ENCODE data around the gene LCNL1.
A peak's percentile ranks its signal among the peaks of the same experiment; 100 is the strongest.

The LCNL1 gene

DNA sequence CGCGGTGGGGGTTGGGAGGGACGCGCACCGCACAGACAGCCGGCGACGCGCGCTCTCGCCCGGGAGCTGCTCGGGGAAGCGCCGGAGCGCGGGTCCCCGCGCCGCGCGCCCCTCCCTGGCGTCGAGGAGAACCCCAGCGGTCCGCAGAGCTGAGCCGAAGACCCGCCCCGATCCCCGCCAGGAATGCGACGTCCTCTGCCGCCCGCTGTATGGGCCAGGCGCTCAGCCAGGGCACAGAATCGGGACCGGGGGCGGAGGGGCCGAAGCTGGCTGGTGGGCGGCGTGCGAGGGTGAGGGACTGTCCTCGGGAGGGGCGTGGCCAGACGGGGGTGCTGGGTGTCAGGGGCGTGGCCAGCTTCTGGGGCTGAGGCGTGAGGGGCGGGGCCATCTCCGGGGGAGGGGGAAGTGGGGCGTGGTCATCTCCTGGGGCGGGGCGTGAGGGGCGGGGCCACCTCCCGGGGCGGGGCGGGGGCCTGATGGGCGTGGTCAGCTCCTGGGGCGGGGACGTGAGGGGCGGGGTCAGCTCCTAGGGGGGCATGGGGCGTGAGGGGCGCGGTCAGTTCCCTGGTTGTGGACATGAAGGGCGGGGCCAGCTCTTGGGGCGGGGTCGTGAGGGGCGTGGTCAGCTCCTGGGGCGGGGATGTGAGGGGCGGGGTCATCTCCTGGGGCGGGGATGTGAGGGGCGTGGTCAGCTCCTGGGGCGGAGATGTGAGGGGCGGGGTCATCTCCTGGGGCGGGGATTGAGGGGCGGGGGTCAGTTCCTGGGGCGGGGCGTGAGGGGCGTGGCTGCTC lies 4.5 kb upstream of the LCNL1 start:
- Histone ChIP-seq H3K27me3 (ENCODE audit: insufficient read depth, low read depth, severe bottlenecking) (no peaks in the 10 kb centered on the region), H3K27ac (no peak overlapping the region), H3K9me3 (ENCODE audit: severe bottlenecking) (no peaks in the 10 kb centered on the region), H3K4me3 (ENCODE audit: low read depth, low read length) (no peak overlapping the region), H3K36me3 (no peaks in the 10 kb centered on the region)
- TF ChIP-seq CTCF (IDR thresholded peaks at IDR 0.05; ENCODE audit: low read depth, low read length) = no peak
- DNase-seq = no peak

- no peaks in the 10 kb centered on the region for H3K36me3 ChIP-seq
- no peak for DNase-seq
- no peak for TF ChIP-seq CTCF (IDR thresholded peaks at IDR 0.05; ENCODE audit: low read depth, low read length)
Measured at GRCh38 chr9:136978865-136979544, 3.8 kb upstream of the LCNL1 start.

DNA sequence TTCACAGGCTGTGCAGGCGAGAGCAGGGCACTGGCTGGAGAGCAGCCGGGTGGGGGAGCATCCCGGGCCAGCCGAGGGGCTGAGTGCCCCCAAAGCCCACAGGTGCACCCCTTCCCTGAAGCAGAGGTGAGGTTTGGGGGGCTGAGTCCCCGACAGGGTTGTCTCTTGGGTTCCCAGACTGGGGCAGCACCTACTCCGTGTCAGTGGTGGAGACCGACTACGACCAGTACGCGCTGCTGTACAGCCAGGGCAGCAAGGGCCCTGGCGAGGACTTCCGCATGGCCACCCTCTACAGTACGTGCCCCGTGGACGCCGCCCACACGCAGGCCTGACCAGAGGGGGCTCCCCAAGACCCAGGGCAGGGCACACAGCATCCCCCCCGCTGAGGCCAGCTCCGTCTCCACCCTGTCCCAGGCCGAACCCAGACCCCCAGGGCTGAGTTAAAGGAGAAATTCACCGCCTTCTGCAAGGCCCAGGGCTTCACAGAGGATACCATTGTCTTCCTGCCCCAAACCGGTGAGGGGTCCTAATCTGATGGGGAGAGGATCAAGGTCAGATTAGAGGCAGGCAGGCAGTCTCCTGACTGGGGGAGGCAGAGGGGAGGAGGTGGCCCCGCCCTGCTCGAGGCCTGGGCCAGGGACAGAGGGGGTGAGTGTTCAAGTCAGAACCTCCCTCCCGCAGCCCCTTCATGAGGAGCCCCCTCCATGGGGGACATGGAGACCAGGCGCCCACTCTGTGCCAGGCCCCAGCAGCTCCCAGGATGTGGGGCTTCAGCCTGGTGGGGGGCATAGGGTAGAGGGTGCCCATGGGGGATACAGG lies 2.8 kb upstream of the LCNL1 start:
- TF ChIP-seq CTCF (IDR thresholded peaks at IDR 0.05; ENCODE audit: low read depth, low read length) = no peak
- no peaks in the 10 kb centered on the region for H3K27me3 ChIP-seq (ENCODE audit: insufficient read depth, low read depth, severe bottlenecking)
- H3K27ac ChIP-seq = peak overlapping the region; percentile 42
- H3K36me3 ChIP-seq = no peaks in the 10 kb centered on the region
- no peaks in the 10 kb centered on the region for H3K9me3 ChIP-seq (ENCODE audit: severe bottlenecking)
- no peak for DNase-seq
- no peak overlapping the region for H3K4me3 ChIP-seq (ENCODE audit: low read depth, low read length)

More at GRCh38 chr9:136978865-136979544, 3.8 kb upstream of the LCNL1 start:
- Histone ChIP-seq H3K9me3 (ENCODE audit: severe bottlenecking) (no peaks in the 10 kb centered on the region), H3K27ac (no peak overlapping the region), H3K27me3 (ENCODE audit: insufficient read depth, low read depth, severe bottlenecking) (no peaks in the 10 kb centered on the region), H3K4me3 (ENCODE audit: low read depth, low read length) (no peak overlapping the region)

GRCh38 chr9:136980669-136981478 lies 1.9 kb upstream of the LCNL1 start:
- no peaks in the 10 kb centered on the region for H3K9me3 ChIP-seq (ENCODE audit: severe bottlenecking)
- no peaks in the 10 kb centered on the region for H3K27me3 ChIP-seq (ENCODE audit: insufficient read depth, low read depth, severe bottlenecking)
- no peak for TF ChIP-seq CTCF (IDR thresholded peaks at IDR 0.05; ENCODE audit: low read depth, low read length)
- no peak for DNase-seq
- no peak overlapping the region for H3K4me3 ChIP-seq (ENCODE audit: low read depth, low read length)
- peak overlapping the region; percentile 59 for H3K27ac ChIP-seq
- no peaks in the 10 kb centered on the region for H3K36me3 ChIP-seq

- peak; percentile 48 for DNase-seq
- H3K4me3 ChIP-seq (ENCODE audit: low read depth, low read length) = no peak overlapping the region
- no peaks in the 10 kb centered on the region for H3K36me3 ChIP-seq
- H3K9me3 ChIP-seq (ENCODE audit: severe bottlenecking) = no peaks in the 10 kb centered on the region
- no peak for TF ChIP-seq CTCF (IDR thresholded peaks at IDR 0.05; ENCODE audit: low read depth, low read length)
- H3K27me3 ChIP-seq (ENCODE audit: insufficient read depth, low read depth, severe bottlenecking) = no peaks in the 10 kb centered on the region
- peak overlapping the region; percentile 59 for H3K27ac ChIP-seq
Measured at GRCh38 chr9:136981588-136982231, 1.1 kb upstream of the LCNL1 start.

All from WERI-Rb-1 (cell line).